ENCODE results near the gene MYBBP1A. TPM values are rescaled to one million over a fixed set of nuclear protein-coding genes. Genes with fewer than 3 reads are reported as not detected.

Gene MYBBP1A
- total RNA-seq, result 39.0 TPM

GRCh38 chr17:4554997-4555799 lies at the start of gene MYBBP1A:
Gene MYBBP1A (minus strand): TSS chr17:4555384. CDS start chr17:4555324, 60 bp downstream.

GRCh38 chr17:4584101-4584916 lies 29.1 kb upstream of the MYBBP1A start, which contains the start of gene SMTNL2:
Gene SMTNL2 (plus strand): TSS chr17:4584529. CDS start chr17:4584606, 77 bp downstream.

GRCh38 chr17:4560421-4560820 lies 5.2 kb upstream of the MYBBP1A start, which contains the start of gene GGT6:
Gene GGT6 (minus strand): TSS chr17:4560577. CDS start chr17:4560521, 56 bp downstream.

DNA sequence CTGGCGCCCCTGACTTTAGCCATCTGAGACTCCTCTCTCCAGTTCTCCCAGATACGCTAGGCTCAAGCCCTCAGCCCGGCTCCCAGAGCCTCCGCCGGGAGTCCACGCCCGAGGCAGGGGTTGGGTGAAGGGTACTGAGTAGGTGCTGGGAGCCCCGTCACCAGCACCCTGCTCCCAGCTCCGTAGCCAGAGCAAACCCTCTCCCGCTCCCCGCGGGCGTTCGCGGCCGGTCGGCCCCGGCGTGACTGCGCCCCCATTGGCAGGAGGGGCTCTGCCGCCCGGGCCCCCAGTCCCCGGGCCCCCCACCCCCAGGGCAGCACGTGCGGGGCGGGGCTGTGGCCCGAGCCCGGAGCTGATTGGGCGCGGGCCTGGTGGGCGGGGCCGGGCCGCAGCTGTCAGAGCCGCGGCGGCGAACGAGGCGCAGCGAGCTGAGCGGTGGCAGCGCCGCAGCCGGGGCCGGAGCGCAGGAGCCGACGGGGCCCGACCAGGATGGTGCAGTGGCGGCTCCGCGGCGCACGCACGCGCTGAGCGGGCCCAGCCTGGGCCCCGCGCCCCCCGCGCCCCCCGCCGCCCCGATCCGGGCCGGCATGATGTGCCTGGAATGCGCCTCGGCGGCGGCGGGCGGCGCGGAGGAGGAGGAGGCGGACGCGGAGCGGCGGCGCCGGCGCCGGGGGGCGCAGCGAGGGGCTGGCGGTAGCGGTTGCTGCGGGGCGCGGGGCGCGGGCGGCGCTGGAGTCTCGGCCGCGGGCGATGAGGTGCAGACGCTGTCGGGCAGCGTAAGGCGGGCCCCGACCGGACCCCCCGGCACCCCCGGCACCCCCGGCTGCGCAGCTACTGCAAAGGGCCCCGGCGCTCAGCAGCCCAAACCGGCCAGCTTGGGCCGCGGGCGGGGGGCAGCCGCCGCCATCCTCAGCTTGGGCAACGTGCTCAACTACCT lies 56.5 kb downstream of the MYBBP1A start, which contains the start of gene SPNS2:
SPNS2 (plus strand) TSS at position 421 of the 937 bp plus-strand sequence; CDS start at position 588, 167 bp downstream.

Other genes starting within 250 kb of the MYBBP1A start
- gene UBE2G1, start 188.7 kb downstream of the MYBBP1A start, total RNA-seq, result 40.4 TPM
- gene SPNS3, start 121.4 kb downstream of the MYBBP1A start, total RNA-seq, result 1.4 TPM
- gene SPNS2, start 56.5 kb downstream of the MYBBP1A start, total RNA-seq, result 16.6 TPM
- not detected for gene GGT6, start 5.2 kb upstream of the MYBBP1A start, total RNA-seq
- 5.8 TPM for gene SMTNL2, start 29.1 kb upstream of the MYBBP1A start, total RNA-seq
- gene ALOX15, start 86.3 kb upstream of the MYBBP1A start, total RNA-seq, result not detected
- gene PELP1, start 148.8 kb upstream of the MYBBP1A start, total RNA-seq, result 31.1 TPM
- gene ARRB2, start 155.2 kb upstream of the MYBBP1A start, total RNA-seq, result 16.4 TPM
- 8.3 TPM for gene MED11, start 176.0 kb upstream of the MYBBP1A start, total RNA-seq
- gene ZMYND15, start 184.4 kb upstream of the MYBBP1A start, total RNA-seq, result 0.23 TPM
- gene CXCL16, start 184.5 kb upstream of the MYBBP1A start, total RNA-seq, result 1.8 TPM
- gene TM4SF5, start 216.5 kb upstream of the MYBBP1A start, total RNA-seq, result not detected
- gene VMO1, start 231.0 kb upstream of the MYBBP1A start, total RNA-seq, result 0.69 TPM
- not detected for gene GLTPD2, start 233.6 kb upstream of the MYBBP1A start, total RNA-seq
- gene PSMB6, start 240.8 kb upstream of the MYBBP1A start, total RNA-seq, result 111 TPM

Measured in diencephalon (tissue), 1 donor.